AG10803 (cell line): ENCODE data around the gene ZC3H12C.

Experiments
- DNase-seq: peaks from one replicate; pipeline ENCODE4 v3.0.0; 2010; ENCODE audit warnings: low read depth
- H3K4me3 ChIP-seq: 2 replicates; pipeline ENCODE4 v1.5.1; 2011; ENCODE audit warnings: mild to moderate bottlenecking, low read length, control low read depth
- TF ChIP-seq, protein P1 (sequence below): conservative IDR thresholded peaks from 2 replicates; pipeline ENCODE4 v1.5.1; 2011; ENCODE audit warnings: mild to moderate bottlenecking, low read length, control low read depth, inconsistent platforms

Gene ZC3H12C

DNA sequence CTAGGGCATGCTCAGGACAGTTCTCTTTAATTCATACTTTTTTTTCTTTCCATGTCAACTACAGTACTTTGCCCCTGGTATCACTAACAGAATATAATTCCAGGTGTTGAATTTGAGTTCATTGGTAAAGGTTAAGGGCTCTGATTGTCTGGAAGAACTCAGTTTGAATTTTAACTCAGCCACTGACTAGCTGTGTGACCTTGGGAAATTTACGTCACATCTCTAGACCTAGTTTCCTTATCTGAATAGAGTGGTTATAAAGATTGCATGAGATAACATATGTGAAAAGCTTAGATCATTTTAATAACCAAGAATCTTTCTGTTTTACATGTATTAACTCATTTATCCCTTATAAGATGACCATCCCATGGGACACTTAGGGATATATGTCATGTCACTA, 15.8 kb upstream of the ZC3H12C start:
- no peak for DNase-seq
- no peak overlapping the region for H3K4me3 ChIP-seq
- TF ChIP-seq, protein P1, sequence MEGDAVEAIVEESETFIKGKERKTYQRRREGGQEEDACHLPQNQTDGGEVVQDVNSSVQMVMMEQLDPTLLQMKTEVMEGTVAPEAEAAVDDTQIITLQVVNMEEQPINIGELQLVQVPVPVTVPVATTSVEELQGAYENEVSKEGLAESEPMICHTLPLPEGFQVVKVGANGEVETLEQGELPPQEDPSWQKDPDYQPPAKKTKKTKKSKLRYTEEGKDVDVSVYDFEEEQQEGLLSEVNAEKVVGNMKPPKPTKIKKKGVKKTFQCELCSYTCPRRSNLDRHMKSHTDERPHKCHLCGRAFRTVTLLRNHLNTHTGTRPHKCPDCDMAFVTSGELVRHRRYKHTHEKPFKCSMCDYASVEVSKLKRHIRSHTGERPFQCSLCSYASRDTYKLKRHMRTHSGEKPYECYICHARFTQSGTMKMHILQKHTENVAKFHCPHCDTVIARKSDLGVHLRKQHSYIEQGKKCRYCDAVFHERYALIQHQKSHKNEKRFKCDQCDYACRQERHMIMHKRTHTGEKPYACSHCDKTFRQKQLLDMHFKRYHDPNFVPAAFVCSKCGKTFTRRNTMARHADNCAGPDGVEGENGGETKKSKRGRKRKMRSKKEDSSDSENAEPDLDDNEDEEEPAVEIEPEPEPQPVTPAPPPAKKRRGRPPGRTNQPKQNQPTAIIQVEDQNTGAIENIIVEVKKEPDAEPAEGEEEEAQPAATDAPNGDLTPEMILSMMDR = no peak

DNA sequence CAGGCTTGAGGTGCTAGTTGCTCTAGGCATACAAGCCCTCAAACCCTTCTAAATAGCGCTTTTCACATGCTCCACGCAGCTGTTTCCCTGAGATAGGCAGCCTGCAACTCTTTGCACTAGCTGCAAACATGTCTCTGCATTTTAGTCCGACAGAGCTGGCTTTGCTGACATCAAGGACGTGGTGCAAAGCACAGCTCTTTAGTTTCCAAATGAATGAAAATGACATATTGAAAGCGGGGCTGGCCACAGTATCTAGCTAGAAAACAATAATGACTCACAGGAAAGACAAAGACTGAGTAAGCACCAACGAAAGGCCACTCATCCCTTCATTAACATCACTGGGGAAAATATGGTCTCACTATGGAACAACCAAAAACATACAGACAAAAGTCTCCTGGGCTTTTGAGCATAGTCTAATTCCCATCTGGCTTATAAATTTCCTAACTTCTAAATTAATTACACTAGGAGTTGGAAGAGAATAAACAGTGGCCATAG, 15.3 kb upstream of the ZC3H12C start:
- peak; percentile 56 for DNase-seq
- no peak overlapping the region for H3K4me3 ChIP-seq
- TF ChIP-seq, protein P1 = no peak

DNA sequence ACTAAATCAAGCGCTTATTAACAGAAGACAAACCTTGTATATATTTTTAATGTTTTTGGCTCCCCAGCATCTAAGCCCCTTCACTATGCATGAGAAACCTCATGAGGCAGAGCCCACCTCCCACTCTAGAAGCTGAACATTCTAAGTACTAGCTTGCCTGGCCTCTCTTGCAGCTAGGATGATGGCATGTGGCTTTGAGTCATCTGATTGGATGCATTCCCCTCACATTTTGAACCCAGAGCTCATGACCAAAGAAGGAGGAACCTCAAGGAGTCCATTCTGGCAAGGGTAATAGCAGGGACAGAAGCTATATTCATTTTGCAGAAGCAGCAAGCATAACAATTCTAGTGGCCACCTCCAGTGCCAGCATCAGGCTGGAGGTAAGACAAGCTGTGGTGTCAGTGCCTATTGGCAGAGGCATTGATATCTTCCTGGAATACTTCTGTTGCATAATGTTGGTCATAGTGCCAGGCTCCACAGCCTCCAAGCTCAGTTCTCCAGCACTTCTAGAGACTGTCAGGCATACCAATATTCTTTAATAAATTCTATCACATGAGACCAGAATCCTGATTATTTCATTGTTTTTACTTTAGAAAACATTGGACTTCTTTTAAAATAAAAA, 14.2 kb upstream of the ZC3H12C start:
- no peak overlapping the region for H3K4me3 ChIP-seq
- no peak for DNase-seq
- TF ChIP-seq, protein P1 = no peak

DNA sequence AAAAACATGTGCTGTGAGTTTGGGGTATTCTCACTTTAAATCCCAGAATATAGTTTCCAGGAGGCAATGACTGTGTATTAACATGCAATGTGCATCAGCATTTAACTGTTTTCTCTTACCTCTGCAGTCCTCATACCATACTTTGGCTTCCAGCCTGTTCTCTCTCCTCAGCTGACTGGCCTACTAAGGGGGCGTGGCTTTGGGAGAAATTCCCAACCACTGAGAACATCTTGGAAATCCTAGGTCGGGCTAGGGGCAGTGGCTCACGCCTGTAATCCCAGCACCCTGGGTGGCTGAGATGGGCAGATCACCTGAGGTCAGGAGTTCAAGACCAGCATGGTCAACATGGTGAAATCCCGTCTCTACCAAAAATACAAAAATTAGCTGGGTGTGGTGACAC, 13.5 kb upstream of the ZC3H12C start:
- no peak for DNase-seq
- TF ChIP-seq, protein P1 = no peak
- no peak overlapping the region for H3K4me3 ChIP-seq

DNA sequence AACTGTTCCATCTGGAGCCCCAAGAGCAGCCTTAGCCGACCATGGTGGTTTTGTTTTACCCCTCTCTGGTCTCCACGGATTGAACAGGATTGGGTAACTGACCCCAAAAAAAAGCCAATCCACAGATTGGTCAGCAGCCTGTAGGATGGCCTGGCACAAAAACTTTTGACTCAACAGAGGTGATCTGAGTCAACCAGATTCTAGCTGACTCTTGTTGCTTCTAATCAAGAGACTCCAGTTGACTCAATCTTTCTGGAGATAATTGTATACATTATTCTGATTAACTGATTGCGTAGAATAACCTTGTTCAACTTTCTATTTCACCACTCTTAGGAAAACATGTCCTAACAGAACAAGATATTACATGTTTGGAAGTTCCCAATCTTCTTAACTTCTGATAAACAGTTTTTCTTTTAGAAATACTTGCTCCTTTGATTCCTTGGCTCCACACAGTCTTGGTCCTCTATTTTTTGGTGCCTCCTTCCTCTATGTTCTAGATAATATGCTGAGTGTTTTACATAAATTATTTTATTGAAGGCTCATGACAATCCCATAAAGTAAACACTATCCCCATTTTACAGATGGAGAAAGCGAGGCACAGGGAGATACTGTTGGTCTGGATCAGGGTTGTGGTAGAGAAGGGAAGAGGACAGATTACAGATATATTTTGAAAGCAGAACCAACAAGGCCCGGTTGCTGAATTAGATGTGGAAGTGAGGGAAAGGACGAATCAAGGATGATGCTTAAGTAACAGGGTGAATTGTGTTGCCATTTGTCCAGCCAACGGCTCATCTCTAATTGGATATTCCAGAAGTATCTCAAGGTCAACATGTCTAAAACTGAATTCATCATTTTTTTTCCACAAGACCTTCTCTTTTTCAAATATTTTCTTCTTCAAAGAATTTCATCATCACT, 11.5 kb upstream of the ZC3H12C start:
- no peak overlapping the region for H3K4me3 ChIP-seq
- TF ChIP-seq, protein P1 = no peak
- DNase-seq = no peak

DNA sequence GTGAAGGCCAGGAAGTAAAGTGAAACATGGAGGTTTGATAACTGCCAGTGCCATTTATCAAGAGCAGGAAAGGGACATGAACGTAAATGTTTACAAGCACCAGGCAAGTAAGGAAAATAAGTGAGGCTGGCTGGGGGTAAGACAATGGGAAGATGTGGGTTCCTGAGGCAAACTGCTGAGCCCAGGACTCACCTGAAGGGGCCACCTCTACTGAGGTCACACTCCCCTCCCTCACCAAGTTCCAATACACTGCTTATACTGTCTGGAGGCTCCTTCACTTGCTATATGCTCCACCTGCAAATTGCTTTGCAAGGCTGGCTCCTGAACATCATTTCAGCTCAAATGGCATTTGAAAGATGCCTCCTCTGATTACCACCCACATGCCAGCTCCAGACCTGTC, 10.3 kb upstream of the ZC3H12C start:
- H3K4me3 ChIP-seq = no peak overlapping the region
- no peak for DNase-seq
- TF ChIP-seq, protein P1 = no peak

DNA sequence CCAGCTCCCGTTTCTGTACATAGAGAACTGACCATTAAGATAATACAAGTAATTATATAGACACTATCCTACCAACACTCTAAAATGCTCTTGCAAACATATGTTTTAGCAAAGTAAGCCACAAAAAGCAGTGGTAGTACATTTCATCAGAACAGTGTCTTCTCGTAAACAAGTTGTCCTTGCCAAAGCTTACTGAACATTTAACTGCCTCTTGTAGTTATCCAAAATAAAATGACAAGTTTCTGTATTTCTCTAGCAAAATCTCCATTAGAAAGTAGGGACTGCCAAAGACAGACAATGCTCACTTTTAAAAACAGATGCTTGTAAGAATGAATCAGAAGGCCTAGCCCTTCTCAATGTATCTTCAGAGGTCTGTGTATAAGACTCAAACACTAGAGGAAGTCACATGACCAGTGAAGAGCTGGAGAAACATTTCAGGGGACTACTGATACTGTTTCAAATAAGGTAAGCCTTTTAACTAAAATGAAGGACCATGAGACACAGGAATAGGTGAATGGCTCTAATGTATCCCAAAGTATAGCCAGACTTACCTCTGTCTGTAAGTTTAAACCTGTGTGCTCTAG, 7.8 kb upstream of the ZC3H12C start:
- peak; percentile 31 for DNase-seq
- no peak overlapping the region for H3K4me3 ChIP-seq
- TF ChIP-seq, protein P1 = no peak
